Measurements from ENCODE around the gene DBP.

- no peak for TF ChIP-seq CTCF (conservative IDR thresholded peaks at IDR 0.05; ENCODE audit: low read depth, low read length)
- no peak for TF ChIP-seq EZH2 (IDR thresholded peaks at IDR 0.05; ENCODE audit: borderline replicate concordance, low read depth, low read length, poor library complexity, severe bottlenecking)
These were observed 33.7 kb downstream of the DBP start for GRCh38 chr19:48603449-48603848.

All from A673 (cell line).